DND-41 (cell line): ENCODE data around the gene CACNA1F.

Experiments
- CTCF ChIP-seq: IDR thresholded peaks from 2 replicates; pipeline ENCODE4 v1.5.1; 2012; ENCODE audit warnings: borderline replicate concordance, low read length, moderate library complexity, mild to moderate bottlenecking; ENCODE audit not compliant: poor library complexity, severe bottlenecking; ENCODE audit errors: extremely low read depth
- EZH2 ChIP-seq: IDR thresholded peaks from 3 replicates; pipeline ENCODE4 v1.6.1; 2012; ENCODE audit warnings: borderline replicate concordance, low read depth, mild to moderate bottlenecking, moderate library complexity, low read length, inconsistent platforms; ENCODE audit not compliant: severe bottlenecking

GRCh38 chrX:49186125-49187027 is 46.8 kb downstream of the CACNA1F start, which contains the start of gene PRICKLE3:
- TF ChIP-seq CTCF (peak; percentile 68), EZH2 (no peak)
